GM21447 (cell line): ENCODE measurements around the gene TMSB10.
"Not testable (repeated sequence)": the region's sequence is repeated elsewhere in the genome, so short reads cannot be mapped to it uniquely, and the experiment has no call there.

ENCODE experiments used
- ATAC-seq: cut with Tn5 transposase; IDR thresholded peaks from one replicate; pipeline ENCODE4 v1.9.1; 2021; ENCODE audit not compliant: unreplicated experiment

TMSB10 gene

GRCh38 chr2:84925724-84926376 lies 20.4 kb downstream of the TMSB10 start:
- peak; percentile 80 for ATAC-seq

DNA sequence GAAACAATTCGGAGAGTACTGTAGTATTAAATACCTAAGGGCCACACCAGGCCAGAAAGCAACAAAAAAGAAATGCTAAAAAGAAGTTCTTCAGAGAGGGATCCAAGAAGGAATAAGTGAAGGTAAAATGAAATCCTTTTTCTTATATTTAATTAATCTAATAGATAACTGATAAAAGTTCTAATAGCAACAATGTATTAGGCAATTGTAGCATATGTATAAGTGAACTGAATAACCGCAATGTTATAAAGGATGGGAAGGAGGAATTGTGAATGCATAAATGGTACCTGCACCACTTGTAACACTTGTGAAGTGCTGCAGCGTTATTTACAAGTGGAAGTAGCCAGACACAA lies 21.8 kb downstream of the TMSB10 start:
- ATAC-seq, result no peak

DNA sequence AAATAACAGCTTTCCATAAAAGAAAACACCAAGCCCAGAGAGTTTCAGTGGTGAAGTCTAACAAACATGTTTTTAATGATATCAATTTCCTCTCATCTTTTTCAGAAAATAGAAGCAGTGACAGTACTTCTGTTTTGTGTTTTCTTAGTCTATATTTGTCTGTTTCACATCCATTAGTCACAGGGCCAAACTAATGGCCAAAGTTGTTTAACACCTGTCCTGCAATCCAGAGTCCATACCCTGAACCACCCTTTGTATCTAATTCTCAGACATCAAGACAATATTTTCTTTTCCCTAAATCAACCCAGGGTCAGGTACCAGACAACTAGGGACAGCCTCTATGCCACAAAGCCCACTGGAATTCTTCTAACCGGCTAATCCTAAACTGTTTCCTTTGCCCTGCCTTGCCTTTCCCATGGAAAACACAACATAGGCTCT lies 25.9 kb downstream of the TMSB10 start:
- peak; percentile 65 for ATAC-seq

- ATAC-seq, result peak; percentile 27
These were observed 32.9 kb downstream of the TMSB10 start for GRCh38 chr2:84938194-84938879.

DNA sequence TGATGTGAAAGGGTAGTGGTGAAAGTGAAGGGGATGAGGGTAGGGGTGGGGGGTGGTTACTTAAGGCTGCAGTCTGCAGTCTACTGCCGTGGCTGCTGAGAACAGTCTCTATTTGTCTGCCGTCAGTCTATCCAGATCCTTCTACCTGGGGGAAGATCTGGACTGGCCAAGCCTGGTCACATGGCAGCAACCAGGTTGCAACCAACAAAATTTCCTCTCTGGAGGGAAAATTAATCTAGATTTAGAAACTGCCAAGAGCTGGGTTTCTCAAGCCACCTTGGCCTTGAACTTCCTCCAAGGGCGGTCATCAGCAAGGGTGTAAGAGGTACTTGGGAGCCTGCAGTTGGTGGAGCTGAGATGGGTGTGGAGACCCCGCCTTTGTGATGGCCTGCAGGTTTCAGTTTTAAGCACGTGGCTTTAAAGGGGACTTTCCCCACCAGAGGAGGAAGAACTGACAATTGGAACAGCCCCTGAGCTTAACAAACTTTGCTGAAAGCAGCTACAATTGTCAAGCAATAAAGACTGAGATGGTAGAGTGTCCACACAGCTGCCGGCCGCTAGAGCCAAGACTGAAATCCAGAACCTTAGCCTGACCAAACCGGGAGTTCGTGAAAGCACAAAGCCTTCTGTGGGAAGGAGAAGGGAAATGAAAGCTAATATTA lies 34.1 kb downstream of the TMSB10 start:
- ATAC-seq, result peak; percentile 78

- no peak for ATAC-seq
These were observed 34.6 kb downstream of the TMSB10 start for GRCh38 chr2:84940088-84940470.

DNA sequence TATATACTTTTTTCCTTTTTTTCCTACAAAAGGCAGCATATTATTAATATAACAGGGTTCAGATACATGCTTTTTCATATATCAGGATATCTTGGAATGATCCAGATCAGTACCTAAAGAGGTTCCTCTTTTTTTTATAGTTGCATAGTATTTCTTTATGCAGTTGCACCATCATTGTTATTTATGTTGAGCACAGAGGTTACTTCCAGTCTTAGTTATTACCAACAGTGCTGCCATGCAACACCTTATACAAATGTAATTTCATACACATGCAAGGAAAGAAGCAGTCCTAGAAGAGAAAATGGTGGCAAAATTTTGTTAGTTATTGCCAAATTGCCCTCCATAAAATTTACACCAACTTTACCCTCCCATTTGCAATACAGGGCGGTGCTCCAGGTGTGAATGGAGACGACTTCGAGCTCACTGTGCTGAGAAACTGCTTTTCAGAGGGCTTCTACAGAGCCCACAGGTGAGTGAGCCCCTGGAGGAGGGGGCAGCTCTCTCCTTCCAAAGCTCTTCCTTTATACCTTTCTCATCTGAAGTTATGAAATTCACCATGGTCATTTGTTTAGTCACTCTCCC lies 35.5 kb downstream of the TMSB10 start:
- no peak for ATAC-seq

GRCh38 chr2:84942166-84942565 lies 36.7 kb downstream of the TMSB10 start:
- no peak for ATAC-seq

GRCh38 chr2:84942964-84943421 lies 37.5 kb downstream of the TMSB10 start:
- ATAC-seq, result peak; percentile 30

DNA sequence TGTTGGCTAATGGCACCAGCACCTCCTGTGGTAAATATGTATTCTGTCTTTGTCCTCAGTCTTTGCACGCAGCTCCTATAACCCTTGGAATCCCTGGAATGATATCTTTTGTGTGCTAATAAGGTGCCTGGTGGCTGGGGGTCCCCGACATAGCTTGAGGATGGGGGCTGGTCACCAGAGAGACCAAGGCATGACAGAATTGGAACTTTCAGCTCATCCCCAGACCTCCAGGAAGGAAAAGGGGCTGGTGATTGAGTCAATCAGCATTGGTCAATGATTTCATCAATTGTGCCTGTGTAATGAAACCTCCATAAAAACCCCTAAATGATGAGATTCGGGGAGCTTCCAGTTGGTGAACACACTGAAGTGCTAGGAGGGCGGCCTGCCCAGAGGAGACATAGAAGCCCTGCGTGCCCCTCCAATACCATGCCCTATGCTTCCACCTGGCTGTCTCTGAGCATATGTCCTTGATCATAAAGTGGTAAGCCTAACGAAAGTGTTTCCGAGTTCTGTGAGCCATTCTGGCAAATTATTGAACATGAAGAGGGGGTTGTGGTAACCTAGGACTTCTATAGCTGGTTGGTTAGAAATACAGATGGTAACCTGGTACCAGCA lies 38.9 kb downstream of the TMSB10 start:
- no peak for ATAC-seq

- not testable (repeated sequence) for ATAC-seq
These were observed 40.4 kb downstream of the TMSB10 start for GRCh38 chr2:84945838-84946203.

GRCh38 chr2:84946204-84947009 lies 41.0 kb downstream of the TMSB10 start:
- peak; percentile 62 for ATAC-seq

GRCh38 chr2:84947010-84947593 lies 41.6 kb downstream of the TMSB10 start:
- ATAC-seq, result no peak

- ATAC-seq, result no peak
These were observed 48.1 kb downstream of the TMSB10 start for GRCh38 chr2:84953535-84953934.

DNA sequence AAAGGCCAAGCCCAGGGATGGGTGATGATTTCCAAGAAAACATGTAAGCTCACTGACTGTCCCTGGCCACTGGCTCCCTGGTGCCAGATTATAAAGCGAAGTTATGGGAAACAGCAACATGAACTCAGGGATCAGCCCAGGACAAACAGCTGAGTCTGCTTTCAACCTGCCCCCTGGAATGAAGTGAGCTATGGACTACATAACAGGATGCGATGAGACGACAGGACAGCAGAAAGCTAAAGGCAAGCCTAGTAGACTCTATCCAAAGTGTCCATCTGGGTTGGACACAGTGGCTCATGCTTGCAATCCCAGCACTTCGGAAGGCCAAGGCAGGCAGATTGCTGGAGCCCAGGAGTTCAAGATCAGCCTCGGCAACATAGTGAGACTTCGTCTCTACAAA lies 48.9 kb downstream of the TMSB10 start:
- no peak for ATAC-seq
